HG03280 (cell line): ENCODE measurements around the gene DNAL4.

Experiments
- ATAC-seq: cut with Tn5 transposase; IDR thresholded peaks from one replicate; pipeline ENCODE4 v1.9.1; 2021; ENCODE audit warnings: mild to moderate bottlenecking, moderate library complexity; ENCODE audit not compliant: unreplicated experiment

The DNAL4 gene

DNA sequence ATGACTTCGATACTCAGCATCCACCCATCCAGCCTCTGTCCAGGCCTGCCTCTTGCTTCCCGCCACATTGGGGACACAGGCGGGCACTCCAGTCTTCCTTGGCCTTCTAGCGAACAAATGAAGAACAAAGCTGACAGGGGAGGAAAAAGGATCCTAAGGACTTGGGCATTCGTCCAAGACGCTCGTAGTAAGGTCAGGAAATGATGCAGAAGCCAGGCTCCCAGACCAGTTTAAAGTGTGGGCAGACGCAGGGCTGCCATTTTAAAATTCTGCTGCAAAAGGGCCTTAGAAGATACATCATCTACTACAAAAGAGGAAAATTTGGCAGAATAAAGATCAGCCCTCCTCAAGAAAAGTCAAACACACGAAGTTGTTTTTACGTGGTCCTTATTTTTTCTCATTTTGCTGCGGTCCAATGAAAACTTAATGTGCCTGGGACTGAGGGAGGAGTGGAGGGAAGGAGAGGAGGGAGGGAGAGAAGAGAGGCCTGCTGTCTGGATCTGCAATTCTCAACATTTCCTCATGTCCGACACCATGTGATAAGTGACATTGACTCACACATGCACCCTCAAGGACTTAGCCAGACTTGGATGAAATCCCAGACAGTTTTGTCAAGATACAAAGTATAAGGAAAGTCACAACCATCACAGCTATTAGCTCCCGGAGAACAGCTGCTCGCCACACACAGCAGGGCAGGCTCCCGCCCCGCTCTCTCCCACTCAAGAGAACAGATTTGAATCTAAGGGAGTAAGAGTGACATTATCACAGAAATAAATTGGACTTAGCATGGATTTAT lies 5.7 kb downstream of the DNAL4 start:
- ATAC-seq: no peak

DNA sequence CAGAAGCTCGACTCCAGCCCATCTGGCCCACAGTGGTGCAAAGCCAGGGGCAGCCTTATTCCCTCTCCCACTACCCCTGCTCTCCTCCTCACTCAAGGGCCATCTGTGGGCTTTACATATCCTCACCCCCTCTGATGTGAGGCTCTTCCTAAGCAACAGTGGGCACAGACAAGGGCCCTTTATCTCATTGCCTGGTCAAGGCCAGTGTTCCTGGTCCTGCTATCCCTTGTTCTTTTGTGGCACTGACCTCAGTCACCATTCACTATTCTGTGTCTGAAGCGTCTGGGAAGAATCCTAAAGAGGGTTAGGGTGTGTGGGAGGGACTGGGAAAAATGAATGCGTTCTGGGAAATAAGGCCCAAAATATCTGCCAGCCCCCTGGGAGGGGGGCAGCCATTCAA lies 7.3 kb downstream of the DNAL4 start:
- no peak for ATAC-seq

DNA sequence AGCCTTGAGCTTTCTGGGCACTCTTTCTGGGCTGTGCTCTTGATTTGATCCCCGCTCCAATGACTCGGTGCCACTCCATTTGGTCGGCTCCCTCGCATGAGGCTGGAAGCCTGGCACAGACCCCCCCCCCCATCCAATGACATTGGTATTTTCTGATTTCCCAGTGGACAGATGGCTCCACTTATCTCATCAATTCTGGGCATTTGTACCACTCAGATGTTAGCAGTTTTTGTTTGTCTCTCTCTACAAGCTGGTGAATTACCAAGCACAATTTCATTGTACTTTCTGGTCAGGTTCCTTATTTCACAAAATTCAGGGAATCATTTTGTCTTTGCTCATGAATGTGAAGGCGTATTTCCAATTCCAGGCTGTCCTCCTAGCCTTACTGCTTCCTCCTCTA lies 9.1 kb downstream of the DNAL4 start:
- no peak for ATAC-seq

DNA sequence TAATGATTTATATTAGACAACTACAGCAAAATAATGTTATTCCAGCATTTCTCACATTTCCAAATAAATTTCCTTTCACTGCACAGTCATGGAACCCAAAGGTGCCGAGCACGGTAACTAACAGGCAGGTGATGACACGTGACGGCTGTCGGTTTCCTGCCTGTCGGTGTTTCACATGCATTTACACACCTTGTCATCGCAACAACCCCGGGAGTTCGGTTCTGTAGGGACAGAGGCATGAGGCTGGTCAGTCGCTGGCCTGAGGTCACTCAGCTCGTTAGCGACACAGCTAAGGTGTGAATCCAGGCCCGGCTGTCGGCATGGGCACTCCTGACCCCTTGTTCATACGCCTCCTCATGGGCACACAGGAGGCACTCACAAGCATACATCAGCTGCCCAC lies 9.9 kb downstream of the DNAL4 start:
- no peak for ATAC-seq

DNA sequence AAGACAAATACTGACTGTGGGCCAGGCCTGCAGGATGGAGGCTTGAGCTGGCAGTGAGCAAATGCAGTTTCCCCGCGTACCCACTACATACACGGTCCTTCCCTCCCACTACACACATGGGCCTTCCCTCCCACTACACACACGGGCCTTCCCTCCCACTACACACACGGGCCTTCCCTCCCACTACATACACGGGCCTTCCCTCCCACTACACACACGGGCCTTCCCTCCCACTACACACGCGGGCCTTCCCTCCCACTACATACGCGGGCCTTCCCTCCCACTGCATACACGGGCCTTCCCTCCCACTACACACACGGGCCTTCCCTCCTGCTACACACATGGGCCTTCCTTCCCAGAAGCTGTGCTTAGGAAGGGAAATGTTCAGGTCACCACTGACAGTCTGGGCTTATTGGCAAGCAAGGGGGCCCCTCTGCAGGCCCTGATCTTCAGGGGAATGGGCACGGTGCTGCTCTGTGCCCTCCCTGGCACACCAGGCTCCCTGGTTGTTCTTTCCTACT lies 10.8 kb downstream of the DNAL4 start:
- ATAC-seq: no peak

DNA sequence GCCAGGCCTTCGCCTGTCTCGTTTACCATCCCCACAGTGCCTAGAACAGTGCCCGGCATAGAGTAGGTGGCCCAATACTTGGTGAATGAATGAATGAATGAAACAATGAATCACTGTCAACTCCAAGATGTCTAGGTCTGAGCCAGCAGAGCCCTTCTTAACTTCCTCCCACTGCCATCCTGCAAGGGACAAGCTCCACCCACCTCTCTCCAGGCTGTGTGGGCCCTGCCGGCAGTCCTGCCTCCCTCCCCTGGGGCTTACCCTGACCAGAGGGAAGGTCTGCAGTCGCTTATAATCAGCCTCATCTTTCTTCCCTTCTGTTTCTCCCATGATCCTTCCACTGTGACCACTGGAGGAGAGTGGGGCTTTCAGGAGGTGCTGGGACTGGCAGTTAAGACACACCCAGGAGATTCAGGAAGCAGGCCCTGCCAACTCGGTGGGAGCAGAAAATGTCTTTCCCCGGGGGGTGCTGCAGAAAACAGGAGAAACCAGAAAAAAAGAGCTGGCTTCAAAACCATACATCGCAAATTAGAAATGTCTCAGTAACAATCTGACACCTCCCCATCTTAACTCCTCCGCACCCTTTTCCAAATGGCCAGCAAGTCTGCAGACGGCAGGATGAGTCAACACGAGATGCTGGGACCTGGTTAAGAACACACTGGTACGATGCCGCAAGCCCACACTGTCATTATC lies 11.4 kb downstream of the DNAL4 start:
- no peak for ATAC-seq

DNA sequence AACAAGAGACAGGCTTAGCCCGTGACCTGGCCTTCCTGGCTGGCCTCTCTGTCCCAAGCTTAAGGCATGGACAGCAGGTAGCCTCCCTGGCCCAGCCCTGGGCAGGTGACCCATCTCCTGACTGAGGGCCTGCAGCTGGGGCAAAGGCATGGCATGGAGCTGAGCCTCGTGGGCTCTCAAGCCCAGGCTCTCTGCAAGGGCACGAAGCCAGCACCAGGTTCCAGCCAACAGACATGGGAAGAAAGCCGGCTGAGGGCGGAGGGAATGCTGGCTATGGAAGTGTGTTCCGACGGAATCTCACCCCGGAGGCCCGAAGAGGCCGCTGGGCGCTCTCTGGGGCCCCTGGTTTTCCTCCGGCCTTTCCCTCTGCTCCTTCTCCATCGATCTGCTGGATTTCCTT lies 12.9 kb downstream of the DNAL4 start:
- ATAC-seq: no peak

DNA sequence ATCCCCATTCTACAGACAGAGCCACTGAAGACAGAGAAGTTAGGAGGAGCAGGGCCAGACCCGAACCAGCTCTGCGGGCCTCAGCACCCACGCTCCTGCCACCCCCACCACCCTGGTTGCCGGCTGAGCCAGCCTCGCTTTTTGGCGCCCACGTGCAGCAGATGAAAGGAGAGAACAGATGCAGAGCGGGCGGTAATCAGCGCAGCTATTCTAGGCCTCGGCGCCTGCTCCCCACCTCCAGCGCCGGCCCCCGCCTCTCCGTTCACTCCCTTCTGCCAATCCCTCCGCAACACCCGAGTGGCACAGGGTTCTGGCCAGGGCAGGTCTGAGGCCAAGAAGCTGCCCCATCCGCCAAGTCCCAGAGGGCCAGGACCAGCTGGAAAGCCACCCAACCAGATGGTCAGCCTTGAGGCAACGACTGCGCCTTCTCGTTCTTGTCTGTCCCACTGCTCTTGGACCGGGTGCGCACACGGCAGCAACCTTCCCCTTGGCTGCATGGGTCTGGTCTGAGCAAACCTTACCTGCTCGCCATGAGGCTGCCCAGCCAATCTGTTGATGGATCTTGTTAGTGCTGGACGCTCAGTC lies 16.8 kb downstream of the DNAL4 start:
- no peak for ATAC-seq

DNA sequence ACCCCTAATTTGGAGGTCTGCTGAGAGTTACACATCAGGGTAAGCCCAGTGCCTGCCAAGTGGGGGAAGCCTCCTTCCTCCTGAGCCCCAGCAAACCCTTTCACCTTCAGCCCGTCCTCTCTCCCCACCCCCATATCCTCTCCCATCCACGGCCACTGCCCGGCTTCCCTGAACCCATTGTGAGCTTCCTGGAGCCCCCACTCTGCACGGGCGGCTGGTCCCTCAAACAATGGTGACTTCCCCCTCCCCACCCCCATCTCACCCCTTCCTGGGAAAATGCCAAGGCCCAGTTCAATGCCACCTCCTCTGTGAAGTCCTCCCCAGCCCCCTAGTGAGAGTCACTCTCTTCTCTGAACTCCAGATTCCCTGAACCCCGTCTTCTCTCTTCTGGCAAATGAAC lies 17.9 kb downstream of the DNAL4 start:
- ATAC-seq: no peak

DNA sequence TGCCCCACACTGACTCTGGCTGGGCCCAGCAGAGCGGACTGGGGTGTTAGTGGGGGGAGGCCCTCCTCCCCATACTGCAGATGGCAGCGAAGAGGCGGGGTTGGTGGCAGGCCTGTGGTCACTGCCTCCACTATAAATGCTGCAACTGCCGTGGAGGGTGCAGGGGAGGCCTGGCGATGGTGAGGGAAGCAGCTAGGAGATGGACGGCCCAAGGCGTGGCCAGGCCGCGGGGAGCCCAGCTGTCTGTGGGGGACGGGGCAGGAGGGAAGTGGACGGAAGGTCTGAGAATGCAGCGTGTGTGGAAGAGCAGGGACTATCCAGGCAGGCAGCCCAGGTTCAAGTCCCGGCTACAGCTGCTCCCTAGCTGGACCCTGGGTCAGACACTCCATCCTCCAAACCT lies 18.3 kb downstream of the DNAL4 start:
- ATAC-seq: no peak

DNA sequence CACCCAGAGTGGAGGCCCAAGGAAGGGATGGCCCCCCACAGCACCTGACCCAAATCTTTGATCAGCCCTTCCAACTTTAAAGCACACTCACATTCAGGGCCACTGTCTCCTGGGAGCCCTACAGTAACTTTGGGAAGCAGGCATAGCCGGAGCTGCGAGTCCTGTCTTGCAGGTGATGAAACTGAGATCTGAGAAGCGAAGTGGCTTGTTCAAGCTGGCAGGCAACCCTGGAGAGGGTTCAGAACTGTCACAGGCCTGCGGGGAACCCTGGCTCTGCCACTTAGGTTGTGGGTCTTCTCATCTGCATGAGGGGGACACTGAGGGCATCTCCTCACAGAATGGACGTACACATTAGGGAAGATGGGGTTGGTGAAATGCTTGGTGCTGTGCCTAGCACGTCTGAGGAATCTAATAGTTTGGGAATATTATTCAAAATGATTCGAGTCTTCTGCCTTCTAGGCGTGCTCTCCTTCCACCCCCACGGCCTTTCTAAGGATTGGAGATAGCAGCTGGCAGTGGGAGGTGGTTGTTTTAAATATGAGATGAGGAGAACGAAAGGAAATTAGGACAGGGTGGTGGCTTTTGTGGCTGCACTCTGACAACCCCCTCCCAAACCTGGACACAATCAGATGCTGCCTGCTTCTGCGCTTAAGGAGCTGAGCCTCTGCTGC lies 19.3 kb downstream of the DNAL4 start:
- no peak for ATAC-seq

DNA sequence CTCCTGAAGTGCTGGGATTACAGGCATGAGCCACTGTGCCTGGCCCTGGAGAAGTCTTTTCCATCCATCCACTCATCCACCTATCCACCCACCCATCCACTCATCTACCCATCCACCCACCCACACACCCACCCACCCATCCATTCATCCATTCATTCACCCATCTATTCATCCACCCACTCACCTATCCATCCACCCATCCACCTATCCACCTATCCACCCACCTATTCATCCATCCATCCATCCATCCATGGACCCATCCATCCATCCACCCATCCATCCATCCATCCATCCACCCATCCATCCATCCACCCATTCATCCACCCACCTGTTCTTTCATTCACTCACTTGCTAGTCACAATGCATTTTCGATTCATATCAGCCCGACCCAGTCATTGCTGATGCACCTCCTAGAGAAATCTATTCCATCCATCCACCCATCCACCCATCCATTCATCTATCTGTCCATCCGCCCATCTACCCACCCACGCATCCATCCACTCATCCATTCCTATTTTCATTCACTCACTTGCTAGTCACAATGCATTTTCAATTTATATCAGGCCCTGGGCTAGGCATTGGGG lies 20.5 kb downstream of the DNAL4 start:
- ATAC-seq: no peak

DNA sequence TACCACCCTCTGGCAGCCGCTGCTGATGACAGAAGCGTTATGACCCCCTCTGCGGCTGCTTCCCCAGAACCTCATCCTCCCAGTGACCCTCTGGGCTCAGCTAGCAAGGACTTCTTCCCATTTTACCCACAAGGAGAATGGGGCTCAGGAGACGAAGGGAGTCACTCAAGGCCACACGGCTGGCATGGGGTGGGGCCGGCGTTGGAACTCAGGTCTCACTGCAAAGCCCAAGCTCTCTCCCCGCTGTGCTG lies 21.4 kb downstream of the DNAL4 start:
- ATAC-seq: no peak

DNA sequence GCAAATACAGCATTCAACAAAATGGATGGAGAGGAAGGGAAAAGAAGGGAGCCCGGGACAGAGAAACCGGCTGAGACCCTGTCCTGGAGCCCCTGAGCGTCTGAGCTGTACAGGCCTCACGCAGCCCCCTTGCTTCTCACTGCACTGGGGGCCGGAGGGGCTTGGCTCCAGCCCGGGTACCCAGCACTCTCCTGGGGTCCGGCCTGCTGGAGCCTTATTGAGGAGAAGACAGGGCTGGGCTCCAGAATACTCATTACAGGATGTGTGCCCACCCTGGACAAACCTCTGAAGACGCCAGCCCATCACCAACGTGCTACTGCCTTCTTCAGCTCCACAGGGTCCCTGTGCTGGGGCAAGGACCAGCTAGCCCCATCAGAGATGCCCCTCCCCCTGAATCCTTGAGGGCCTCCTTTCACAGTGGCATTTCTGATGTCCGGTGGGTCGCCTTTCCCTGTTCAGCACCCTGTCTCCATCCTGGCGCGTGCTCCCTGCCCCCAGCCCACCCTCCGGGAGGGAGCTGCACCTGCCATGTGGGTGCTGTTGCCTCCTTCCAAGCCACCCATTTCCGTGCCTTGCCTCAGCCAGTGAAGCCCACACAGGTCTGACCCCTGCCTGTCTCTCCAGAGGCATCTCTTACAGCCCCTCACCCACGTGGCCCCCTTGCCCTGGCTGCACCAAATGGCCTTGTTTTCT lies 23.5 kb downstream of the DNAL4 start:
- ATAC-seq: no peak

DNA sequence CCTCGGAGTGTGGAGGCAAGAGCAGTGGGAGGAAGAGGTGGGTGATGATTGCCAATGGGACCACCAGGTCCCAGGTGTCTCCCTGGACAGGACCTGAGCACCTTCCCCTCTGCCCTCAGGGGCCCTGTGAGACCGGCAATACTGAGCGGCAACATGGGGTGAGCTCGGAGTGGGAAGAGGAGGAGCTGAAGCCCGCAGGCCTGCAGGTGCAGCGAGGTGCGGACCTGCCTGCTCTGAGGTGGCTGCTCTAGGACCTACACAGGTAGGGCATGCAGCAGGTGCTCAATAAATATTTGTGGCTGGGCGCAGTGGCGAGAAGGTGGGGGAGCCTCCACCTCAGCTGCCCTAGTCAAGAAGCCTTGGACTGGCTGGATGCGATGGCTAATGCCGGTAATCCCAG lies 25.9 kb downstream of the DNAL4 start:
- no peak for ATAC-seq

DNA sequence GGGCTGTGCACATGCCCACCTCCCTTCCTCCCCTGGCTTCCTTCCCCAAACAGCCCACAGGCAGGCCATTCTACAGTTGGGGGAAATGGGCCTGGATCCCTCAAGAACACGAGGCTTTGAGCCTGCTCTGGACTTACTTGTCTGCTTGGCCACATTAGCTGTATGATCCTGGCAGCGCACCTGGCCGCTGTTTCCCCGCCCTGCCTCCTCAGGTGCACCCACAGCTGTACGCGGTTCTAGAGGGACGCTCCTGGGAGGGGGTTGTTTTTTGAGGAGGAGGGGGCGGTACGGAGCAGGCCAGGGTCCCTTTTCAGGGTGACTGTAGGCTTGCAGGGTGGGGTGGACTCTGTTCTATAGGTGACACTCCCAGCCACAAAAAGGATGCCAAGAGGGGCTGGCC lies 26.6 kb downstream of the DNAL4 start:
- no peak for ATAC-seq

DNA sequence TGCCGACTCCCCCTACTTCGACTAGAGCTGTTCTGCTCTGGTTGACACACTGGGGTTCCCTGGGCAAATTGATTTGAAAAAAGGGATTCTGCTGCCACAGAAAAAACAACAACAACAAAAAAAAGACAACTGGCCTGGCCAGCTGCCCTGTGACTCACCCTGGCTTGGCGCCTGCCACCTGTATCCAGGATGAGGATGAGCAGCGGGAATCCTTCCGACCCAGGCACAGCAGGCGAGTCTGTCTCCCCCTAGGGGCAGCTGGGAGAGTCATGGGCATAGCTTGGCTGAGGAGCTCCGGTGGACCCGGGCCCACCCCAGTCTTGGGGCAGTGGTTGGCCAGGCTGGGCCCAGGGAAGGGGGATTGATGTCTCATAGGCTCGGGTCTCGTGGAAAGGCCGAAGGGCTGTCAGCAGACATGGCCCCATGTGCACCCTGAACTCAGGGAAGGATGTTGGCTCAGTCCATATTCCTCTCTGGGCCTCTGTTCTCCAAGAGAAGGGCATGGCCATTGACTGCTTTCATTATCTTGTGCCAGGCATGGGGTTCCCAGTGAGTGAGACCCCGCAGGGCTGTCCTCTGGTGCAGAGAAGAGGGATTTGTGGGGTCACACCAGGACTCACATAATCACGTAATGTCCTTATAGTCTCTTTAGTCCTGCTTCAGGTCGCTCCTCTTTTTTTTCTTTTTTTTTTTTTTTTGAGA lies 27.7 kb downstream of the DNAL4 start:
- no peak for ATAC-seq

DNA sequence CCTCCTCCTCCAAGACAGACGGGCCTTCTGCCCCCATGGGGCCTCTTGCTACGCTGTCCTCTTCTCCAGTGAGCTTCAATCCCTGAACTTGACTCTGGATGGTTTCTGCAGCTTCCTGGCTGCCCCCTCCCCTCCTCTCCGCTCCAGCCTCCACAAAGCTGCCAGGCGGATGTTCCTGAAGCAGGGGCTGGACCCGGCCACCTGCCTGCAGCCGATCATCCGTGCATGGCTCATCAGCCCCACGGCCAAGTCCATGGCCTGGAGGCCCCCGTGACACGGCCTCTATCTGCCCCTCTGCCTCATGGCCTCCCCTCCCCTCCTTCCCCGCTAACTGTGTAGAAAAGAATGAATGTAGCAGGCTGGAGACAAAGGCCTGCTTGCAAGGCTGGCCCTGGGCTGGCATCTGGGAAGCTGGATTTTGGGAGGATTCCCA lies 31.4 kb downstream of the DNAL4 start:
- ATAC-seq: no peak

DNA sequence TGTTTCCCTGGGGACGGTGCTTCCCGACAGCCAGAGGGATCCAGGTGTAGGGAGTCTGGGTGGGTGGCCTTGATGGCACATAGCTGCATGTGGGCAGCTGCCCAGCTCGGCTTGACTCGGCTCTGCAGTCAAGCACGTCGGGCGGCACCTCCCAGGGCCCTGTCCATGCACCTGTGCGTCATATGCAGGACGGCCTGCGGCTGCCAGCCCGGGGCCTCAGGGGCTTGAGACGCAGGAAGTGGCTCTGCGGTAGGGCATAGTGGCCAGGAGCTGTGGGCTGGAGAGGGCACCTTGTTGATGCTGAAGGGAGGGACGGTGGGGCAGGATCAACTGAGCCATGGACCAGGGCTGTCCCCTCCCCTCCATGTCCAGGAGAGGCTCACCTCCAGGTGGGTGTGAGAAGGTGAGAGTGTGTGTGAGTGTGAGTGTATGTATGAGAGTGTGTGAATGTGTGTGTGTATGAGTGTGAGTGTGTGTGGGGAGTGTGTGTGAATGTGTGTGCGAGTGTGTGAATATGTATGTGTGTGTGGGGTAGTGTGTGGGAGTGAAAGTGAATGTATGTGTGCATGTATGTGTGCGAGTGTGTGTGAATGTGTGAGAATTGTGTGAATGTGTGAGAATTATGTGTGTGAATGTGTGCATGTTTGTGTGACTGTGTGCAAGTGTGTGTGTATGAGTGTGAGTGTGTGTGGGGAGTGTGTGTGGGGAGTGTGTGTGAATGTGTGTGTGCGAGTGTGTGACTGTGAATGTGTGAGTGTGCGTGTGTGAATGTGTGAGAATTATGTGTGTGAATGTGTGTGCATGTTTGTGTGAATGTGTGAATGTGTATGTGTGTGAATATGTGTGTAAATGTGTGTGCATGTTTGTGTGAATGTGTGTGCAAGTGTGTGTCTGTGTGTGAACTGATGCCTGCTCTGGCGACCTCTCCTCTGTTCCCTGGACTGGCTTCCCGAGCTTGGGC lies 32.5 kb downstream of the DNAL4 start:
- ATAC-seq: no peak
